GM10266 (cell line): ENCODE measurements around the gene KIF26B.
"Not testable (repeated sequence)": the region's sequence is repeated elsewhere in the genome, so short reads cannot be mapped to it uniquely, and the experiment has no call there.

ENCODE experiments used
- DNase-seq: peaks from one replicate; pipeline ENCODE4 v3.0.0; 2012; ENCODE audit errors: extremely low spot score
- CTCF ChIP-seq: IDR thresholded peaks from 2 replicates; pipeline ENCODE4 v1.5.1; 2012; ENCODE audit warnings: mild to moderate bottlenecking, low read depth; ENCODE audit not compliant: control insufficient read depth, insufficient read depth; ENCODE audit errors: missing control alignments

The KIF26B gene

GRCh38 chr1:245671349-245671748, 516.6 kb downstream of the KIF26B start:
- DNase-seq, result no peak
- no peak for TF ChIP-seq CTCF

GRCh38 chr1:245671966-245672767, 517.4 kb downstream of the KIF26B start:
- DNase-seq, result no peak
- TF ChIP-seq CTCF, result no peak

- not testable (repeated sequence) for DNase-seq
Measured at GRCh38 chr1:245672836-245673656, 518.3 kb downstream of the KIF26B start.

- peak; percentile 55 for DNase-seq
Measured at GRCh38 chr1:245673881-245674414, 519.2 kb downstream of the KIF26B start.

GRCh38 chr1:245677461-245678240, 522.9 kb downstream of the KIF26B start:
- DNase-seq, result no peak
- TF ChIP-seq CTCF, result no peak

More at GRCh38 chr1:245673881-245674414, 519.2 kb downstream of the KIF26B start:
- no peak for TF ChIP-seq CTCF

GRCh38 chr1:245678860-245679411, 524.2 kb downstream of the KIF26B start:
- TF ChIP-seq CTCF, result no peak
- DNase-seq, result no peak
